Sigmoid colon (tissue), 7 donors: ENCODE results near the gene KRT76. TPM values are rescaled to one million over a fixed set of nuclear protein-coding genes. Genes with fewer than 3 reads are reported as not detected.

Experiments
- DNase-seq: peaks from one replicate; pipeline ENCODE4 v3.0.0-alpha.2; 2019
- H3K27ac ChIP-seq, 4 donors: fragments of 200-600 bp; sonication (generic); one replicate each; pipeline ENCODE4 v1.5.1; 2016 to 2019; ENCODE audit warnings: mild to moderate bottlenecking in 1 of 4
- H3K27me3 ChIP-seq, 3 donors: fragments of 200-600 bp; sonication (generic); one replicate each; pipeline ENCODE4 v1.5.1; 2019; ENCODE audit warnings: mild to moderate bottlenecking in 1 of 3
- H3K36me3 ChIP-seq, 4 donors: fragments of 200-600 bp; sonication (generic); one replicate each; pipeline ENCODE4 v1.5.1; 2016 to 2019
- H3K4me1 ChIP-seq, 4 donors: fragments of 200-600 bp; sonication (generic); one replicate each; pipeline ENCODE4 v1.5.1; 2017 to 2019
- H3K4me3 ChIP-seq, 4 donors: fragments of 200-600 bp; sonication (generic); one replicate each; pipeline ENCODE4 v1.5.1; 2017 to 2019; ENCODE audit warnings: mild to moderate bottlenecking in 2 of 4, moderate library complexity in 1 of 4
- H3K9me3 ChIP-seq, 4 donors: fragments of 200-600 bp in 3 of 4; sonication (generic) in 3 of 4; one replicate each; pipeline versions ENCODE4 v1.5.1 to v1.6.1; 2013 to 2019
- EP300 ChIP-seq, 4 donors: sonication (generic); formaldehyde crosslinking; IDR thresholded peaks; one replicate each; pipeline ENCODE4 v1.6.1; 2017; ENCODE audit warnings: antibody characterized with exemption in 4 of 4
- POLR2A ChIP-seq, 2 donors: fragments of 450-650 bp; IDR thresholded peaks; one replicate each; pipeline ENCODE4 v1.6.1; 2016; ENCODE audit warnings: antibody characterized with exemption in 2 of 2, mild to moderate bottlenecking in 2 of 2, moderate library complexity in 2 of 2
- POLR2AphosphoS5 ChIP-seq, 4 donors: sonication (generic); formaldehyde crosslinking; IDR thresholded peaks; one replicate each; pipeline ENCODE4 v1.6.1; 2017; ENCODE audit warnings: antibody characterized with exemption in 4 of 4
- WGBS, 2 donors: extraction: QIAGEN DNeasy Blood & Tissue Kit; methylation state at CpG; one replicate each; pipeline ENCODE4 v1.1.7; 2013; 5-methylcytosine and 5-hydroxymethylcytosine counted together
- intact Hi-C: fragments of 100-400 bp; cut with DNase I; formaldehyde crosslinking; loops from one replicate; pipeline ENCODE4 v1.15.1; 2023
- polyA plus RNA-seq, 3 donors: library from polyadenylated mRNA; stranded (reverse); fragments of 200-250 nt; gene quantifications; one replicate each; pipeline ENCODE4 v1.2.3, GENCODE V29; 2013
- total RNA-seq, 4 donors: library from RNA; depleted of rRNA; stranded (reverse); fragments of >200 nt; gene quantifications; one replicate each; pipeline ENCODE4 v1.1.0, GENCODE V29; 2016
- TF ChIP-seq, protein P1 (sequence below), 4 experiments: fragments of 450-650 bp in 3 of 4; fragments of 200-600 bp in 1 of 4; IDR thresholded peaks; one replicate each; pipeline ENCODE4 v1.5.1; 2016 to 2019; ENCODE audit warnings: antibody characterized with exemption in 4 of 4, mild to moderate bottlenecking in 3 of 4, moderate library complexity in 2 of 4
- donor health status: healthy with polysubstance abuse.
- donor health status: Bipolar disorder and iron deficiency.
- donor health status: healthy.

KRT76 gene
- total and polyA plus RNA-seq, 7 donors, result not detected

DNA sequence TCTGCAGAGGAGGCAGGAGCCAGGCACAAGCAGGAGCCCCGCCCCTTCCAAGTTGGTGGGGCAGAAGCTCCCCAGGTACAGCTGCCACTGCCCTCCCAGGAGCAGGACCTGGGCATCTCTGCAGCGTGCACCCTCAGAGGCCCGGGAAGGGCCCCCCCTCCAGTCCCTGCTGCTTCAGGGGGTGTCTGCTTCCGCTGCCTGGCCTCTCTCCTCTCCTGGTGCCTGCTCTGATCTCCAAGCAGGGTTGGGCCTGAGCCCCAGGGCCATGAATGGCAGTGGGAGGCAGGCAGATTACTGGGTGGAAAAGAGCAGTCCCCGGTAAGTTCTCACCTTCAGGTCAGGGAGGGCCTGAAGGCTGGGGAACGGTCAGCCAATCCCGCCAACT lies 35.0 kb downstream of the KRT76 start:
- Histone ChIP-seq H3K4me3 (no peak overlapping the region), H3K36me3 (no peaks in the 10 kb centered on the region), H3K27me3 (peaks cover 0 to 12% (median 4%) of the 10 kb centered on the region in 3 donors), H3K9me3 (no peaks in the 10 kb centered on the region), H3K27ac (no peak overlapping the region), H3K4me1 (no peaks in the 10 kb centered on the region)
- DNase-seq, result no peak
- intact Hi-C loops, result no loop called here
- 66 to 74% methylated on average over 7 of the region's 7 CpGs for WGBS, 2 donors
- TF ChIP-seq, protein P1, sequence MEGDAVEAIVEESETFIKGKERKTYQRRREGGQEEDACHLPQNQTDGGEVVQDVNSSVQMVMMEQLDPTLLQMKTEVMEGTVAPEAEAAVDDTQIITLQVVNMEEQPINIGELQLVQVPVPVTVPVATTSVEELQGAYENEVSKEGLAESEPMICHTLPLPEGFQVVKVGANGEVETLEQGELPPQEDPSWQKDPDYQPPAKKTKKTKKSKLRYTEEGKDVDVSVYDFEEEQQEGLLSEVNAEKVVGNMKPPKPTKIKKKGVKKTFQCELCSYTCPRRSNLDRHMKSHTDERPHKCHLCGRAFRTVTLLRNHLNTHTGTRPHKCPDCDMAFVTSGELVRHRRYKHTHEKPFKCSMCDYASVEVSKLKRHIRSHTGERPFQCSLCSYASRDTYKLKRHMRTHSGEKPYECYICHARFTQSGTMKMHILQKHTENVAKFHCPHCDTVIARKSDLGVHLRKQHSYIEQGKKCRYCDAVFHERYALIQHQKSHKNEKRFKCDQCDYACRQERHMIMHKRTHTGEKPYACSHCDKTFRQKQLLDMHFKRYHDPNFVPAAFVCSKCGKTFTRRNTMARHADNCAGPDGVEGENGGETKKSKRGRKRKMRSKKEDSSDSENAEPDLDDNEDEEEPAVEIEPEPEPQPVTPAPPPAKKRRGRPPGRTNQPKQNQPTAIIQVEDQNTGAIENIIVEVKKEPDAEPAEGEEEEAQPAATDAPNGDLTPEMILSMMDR (IDR thresholded peaks at IDR 0.05), result no peak
- TF ChIP-seq POLR2A (IDR thresholded peaks at IDR 0.05), result no peak
- no peak for TF ChIP-seq EP300 (IDR thresholded peaks at IDR 0.05)
- TF ChIP-seq POLR2AphosphoS5 (IDR thresholded peaks at IDR 0.05), result no peak

DNA sequence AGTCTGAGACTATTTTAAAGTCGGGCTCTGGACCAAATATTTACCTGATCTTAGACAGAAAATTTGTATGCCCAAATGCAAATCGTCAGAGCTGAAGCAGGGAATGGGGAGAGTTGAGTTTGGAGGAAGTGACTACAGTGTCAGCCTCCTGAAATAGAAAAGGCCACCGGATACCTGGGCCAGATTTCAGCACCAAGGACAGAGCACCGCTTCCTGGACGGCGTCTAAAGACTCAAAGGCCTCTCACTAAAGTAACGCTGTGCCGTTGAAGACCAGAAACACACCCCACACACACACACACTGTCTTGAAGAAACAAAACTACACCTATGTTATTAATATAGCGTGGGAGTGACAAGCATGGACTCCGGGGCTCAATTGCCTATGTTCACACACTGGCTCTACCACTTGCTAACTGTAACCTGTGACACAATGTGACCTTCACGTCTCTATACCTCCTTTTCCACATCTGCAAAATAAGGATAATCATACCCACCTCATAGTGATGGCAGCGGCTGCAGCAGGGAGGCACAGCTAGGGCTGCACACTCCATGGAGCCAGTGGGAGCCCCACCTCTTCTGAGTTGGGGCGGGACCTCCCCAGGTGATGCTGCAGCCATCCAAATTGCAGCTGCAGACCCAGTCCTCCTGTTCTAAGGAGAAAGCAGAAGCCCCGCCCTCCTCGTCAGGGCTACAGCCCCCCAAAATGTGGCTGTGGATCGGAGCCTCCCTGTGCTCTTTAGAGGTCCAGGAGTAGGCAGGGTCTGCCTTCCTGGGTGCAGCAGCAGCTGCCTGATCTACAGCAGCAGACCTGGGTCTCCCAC lies 35.6 kb downstream of the KRT76 start:
- DNase-seq, result no peak
- Histone ChIP-seq H3K27me3 (peaks cover 0 to 12% (median 4%) of the 10 kb centered on the region in 3 donors), H3K36me3 (no peaks in the 10 kb centered on the region), H3K4me1 (no peaks in the 10 kb centered on the region), H3K27ac (no peak overlapping the region), H3K4me3 (no peak overlapping the region), H3K9me3 (no peaks in the 10 kb centered on the region)
- intact Hi-C loops, result no loop called here
- no peak for TF ChIP-seq EP300 (IDR thresholded peaks at IDR 0.05)
- TF ChIP-seq POLR2A (IDR thresholded peaks at IDR 0.05), result no peak
- no peak for TF ChIP-seq POLR2AphosphoS5 (IDR thresholded peaks at IDR 0.05)
- TF ChIP-seq, protein P1 (IDR thresholded peaks at IDR 0.05), result no peak
- 13 to 16% methylated on average over 16 of the region's 16 CpGs for WGBS, 2 donors

DNA sequence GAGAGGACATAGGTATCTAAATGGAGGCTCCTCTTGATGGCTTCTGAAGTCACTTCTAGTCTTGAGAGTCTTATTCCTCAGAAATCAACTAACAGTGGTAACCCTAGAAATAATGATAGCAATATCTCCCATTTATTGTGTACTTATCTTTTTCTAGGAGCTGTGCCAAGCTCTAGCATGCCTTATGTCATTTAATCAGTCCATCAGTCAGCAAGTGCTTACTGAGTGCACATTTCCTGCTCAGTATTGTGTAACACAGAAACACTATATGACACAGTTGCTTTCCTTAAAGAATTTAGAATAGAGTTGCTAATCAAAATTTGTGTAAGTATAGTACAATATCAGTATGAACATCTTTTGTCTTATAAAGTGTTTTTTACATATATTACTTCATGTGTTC lies 36.6 kb downstream of the KRT76 start:
- no peaks in the 10 kb centered on the region for H3K9me3 ChIP-seq

DNA sequence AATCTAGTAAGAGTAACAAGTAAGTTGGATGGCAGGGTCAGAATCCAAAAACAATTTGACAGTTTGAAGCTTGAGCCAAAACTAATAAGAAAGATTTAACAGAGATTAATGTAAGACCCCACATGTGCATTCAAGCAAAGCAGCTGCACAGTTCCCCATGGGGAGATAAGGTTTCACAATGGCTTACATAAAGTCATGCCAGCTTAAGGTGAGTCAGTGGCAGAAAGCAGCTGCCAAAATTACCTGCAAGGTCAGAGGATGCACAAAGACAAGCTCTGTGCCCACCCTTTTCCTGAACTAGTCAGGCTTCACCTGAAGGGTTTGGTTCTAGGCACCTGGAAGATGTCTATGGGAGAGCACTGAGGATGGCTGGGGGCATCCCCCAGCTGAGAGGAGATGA lies 37.2 kb downstream of the KRT76 start:
- DNase-seq, result no peak
- Histone ChIP-seq H3K4me3 (no peak overlapping the region), H3K27me3 (peaks cover 0 to 17% (median 8%) of the 10 kb centered on the region in 3 donors), H3K36me3 (no peaks in the 10 kb centered on the region), H3K4me1 (no peaks in the 10 kb centered on the region), H3K9me3 (no peaks in the 10 kb centered on the region), H3K27ac (no peak overlapping the region)
- intact Hi-C loops, result no loop called here
- TF ChIP-seq POLR2AphosphoS5 (IDR thresholded peaks at IDR 0.05) (no peak), POLR2A (IDR thresholded peaks at IDR 0.05) (no peak), EP300 (IDR thresholded peaks at IDR 0.05) (no peak)
- TF ChIP-seq, protein P1 (IDR thresholded peaks at IDR 0.05), result no peak

More for the DNA sequence above, 36.6 kb downstream of the KRT76 start:
- DNase-seq, result no peak
- no peaks in the 10 kb centered on the region for H3K36me3 ChIP-seq
- no peak overlapping the region for H3K4me3 ChIP-seq
- H3K4me1 ChIP-seq, result no peaks in the 10 kb centered on the region
- H3K27ac ChIP-seq, result no peak overlapping the region
- TF ChIP-seq, protein P1 (IDR thresholded peaks at IDR 0.05), result no peak
- TF ChIP-seq EP300 (IDR thresholded peaks at IDR 0.05), result no peak
- TF ChIP-seq POLR2AphosphoS5 (IDR thresholded peaks at IDR 0.05), result no peak
- TF ChIP-seq POLR2A (IDR thresholded peaks at IDR 0.05), result no peak
- peaks cover 0 to 12% (median 8%) of the 10 kb centered on the region in 3 donors for H3K27me3 ChIP-seq
- intact Hi-C loops, result no loop called here
